Pericardium fibroblast (primary cell): ENCODE measurements around the gene HSPA1L. TPM values are rescaled to one million over a fixed set of nuclear protein-coding genes. Genes with fewer than 3 reads are reported as not detected.

ENCODE experiments used
- total RNA-seq: library from RNA; depleted of rRNA; stranded (reverse); fragments of >200 nt; gene quantifications from 2 replicates; pipeline ENCODE4 v1.2.3, GENCODE V29; 2015

Gene HSPA1L
- 0.12 and 0.34 TPM in 2 replicates for total RNA-seq

DNA sequence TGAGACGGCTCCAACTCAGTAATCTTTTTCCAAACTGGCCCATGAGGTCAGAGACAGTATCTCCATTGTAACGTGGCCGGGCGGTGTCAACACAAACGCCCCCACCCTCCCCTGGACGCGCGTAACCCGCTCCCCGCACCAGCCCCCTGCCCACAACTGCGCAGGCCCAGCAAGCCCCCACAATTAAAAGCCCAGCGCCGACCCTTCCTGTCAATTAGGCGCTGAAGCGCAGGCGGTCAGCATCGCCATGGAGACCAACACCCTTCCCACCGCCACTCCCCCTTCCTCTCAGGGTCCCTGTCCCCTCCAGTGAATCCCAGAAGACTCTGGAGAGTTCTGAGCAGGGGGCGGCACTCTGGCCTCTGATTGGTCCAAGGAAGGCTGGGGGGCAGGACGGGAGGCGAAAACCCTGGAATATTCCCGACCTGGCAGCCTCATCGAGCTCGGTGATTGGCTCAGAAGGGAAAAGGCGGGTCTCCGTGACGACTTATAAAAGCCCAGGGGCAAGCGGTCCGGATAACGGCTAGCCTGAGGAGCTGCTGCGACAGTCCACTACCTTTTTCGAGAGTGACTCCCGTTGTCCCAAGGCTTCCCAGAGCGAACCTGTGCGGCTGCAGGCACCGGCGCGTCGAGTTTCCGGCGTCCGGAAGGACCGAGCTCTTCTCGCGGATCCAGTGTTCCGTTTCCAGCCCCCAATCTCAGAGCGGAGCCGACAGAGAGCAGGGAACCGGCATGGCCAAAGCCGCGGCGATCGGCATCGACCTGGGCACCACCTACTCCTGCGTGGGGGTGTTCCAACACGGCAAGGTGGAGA lies at the start of gene HSPA1L, which contains the start of gene HSPA1A:
HSPA1L (minus strand) TSS at position 259 of the 814 bp plus-strand sequence. CDS start 3,311 bp downstream, outside the sequence.
HSPA1A (plus strand) TSS at position 519 of the 814 bp plus-strand sequence; CDS start at position 733, 214 bp downstream.

DNA sequence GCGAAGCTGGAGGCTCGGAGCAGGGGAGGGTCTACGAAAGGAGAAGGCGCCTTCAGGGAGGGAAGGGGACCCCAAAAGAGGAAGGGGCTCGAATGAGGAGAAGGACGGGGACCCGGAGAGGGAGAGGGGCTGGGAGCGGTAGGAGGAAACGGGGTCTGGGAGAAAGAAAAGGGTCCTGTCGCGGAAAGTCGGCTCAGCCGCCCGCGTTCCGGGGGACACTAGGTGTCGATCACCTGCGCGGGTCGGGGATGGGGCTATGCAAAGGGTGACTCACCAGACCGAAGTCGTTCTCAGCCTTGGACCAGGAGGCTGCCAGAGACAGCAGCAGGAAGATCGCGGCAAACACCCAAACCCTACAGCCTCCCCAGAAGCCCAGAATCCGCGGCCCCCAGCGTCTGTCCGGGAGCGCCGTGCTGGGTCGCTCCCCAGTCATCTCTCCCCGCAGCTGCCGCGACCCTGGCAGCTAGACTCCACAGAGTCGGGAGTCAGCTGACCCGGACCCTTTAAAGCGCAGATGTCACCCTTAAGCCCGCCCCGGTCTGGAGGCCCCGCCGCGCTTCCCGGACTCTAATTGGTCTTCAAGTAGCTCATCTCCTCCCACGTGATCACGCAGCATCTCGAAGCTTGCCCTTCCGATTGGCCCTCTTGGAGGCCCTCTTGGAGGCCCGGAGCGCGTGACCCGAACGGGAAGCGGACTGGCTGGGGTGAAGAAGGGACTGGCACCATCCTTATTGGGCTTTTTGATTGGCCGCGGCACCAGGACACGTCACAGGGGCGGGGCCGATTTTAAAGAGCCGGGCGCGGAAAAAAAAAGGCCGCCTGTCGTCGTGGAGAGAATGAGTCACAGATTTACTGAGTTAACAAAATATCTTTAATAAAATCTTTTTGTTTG lies 47.5 kb upstream of the HSPA1L start, which contains the start of gene NEU1:
NEU1 (minus strand) TSS at position 478 of the 892 bp plus-strand sequence; CDS start at position 433, 45 bp downstream.

DNA sequence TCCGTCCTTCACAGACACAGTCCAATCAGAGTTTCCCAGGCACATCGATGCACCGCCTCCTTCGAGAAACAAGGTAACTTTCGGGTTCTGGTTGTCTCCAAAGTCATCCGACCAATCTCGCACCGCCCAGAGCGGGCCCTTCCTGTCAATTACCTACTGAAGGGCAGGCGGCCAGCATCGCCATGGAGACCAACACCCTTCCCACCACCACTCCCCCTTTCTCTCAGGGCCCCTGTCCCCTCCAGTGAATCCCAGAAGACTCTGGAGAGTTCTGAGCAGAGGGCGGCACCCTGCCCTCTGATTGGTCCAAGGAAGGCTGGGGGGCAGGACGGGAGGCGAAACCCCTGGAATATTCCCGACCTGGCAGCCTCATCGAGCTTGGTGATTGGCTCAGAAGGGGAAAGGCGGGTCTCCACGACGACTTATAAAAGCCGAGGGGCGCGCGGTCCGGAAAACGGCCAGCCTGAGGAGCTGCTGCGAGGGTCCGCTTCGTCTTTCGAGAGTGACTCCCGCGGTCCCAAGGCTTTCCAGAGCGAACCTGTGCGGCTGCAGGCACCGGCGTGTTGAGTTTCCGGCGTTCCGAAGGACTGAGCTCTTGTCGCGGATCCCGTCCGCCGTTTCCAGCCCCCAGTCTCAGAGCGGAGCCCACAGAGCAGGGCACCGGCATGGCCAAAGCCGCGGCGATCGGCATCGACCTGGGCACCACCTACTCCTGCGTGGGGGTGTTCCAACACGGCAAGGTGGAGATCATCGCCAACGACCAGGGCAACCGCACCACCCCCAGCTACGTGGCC lies 12.4 kb upstream of the HSPA1L start, which contains the start of gene HSPA1B:
HSPA1B (plus strand) TSS at position 453 of the 794 bp plus-strand sequence; CDS start at position 666, 213 bp downstream.

DNA sequence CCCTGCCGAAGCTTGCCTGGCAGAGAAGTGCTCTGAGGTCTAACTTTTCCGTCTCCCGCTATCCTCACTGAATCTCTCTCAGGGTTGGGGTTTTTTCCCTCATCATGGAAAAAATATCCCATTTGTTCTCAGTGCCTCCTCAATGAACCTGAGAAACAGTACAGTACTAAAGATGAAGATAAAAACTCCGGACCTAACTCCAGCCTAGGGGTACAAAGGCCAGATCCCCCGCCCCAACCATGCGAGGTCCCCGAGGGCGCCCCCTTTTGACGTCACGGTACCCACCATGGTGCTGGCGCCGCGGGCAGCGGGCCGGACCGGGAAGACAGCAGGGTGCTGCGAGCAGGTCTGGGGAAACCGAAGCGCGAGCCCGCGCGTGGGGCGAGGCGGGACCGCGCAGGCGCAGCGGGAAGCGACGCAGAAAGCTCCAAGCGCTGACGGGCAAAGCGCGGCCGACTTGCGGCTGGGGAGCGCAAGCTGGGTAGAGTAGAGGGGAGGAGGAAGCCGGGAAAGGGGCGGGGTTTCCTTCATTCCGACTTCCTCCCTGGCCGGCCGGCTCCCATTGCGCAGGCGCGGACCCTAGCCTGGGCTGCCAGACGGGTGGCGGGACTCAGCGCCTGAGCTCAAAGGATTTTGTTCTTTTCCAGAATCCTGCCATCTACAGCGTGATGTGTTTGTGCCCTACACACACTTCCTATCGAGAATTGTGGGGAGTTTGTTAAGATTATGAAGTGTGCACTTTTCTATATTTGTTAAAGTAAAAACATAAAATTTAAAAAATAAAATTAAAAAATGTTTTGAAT lies 8.4 kb downstream of the HSPA1L start, which contains the start of gene LSM2:
LSM2 (minus strand) TSS at position 497 of the 803 bp plus-strand sequence; CDS start at position 288, 209 bp downstream.

DNA sequence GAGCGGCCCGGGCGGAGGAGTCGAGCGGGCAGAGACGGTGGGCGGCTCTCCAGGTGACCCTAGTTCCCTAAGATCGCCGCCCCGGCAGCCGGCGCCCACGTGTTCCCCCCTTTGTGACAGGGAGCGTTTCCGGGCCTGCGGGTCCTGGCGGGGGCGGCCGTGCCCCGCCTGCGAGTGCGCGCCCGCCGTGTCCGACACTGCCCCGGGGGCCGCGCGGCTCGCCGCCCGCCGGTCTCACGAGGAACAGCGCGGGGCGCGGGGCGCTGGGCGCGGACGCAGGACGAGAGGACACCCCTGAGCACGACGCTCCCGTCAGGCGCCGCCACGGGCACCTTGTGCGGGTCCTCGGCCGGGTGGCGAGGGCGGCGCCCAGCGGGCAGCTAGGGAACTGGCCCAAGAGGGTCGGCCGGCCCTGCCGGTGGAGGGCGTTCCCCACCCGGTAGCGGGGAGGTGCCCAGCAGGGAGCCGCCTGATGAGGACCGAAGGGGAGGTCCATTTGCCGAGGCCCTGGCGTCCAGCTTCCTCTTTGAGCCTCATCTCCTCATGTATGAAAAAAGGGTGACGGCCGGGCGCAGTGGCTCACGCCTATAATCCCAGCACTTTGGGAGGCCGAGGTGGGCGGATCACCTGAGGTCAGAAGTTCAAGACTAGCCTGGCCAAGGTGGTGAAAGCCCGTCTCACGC lies 19.3 kb downstream of the HSPA1L start, which contains the start of gene VARS1:
VARS1 (minus strand) TSS at position 137 of the 683 bp plus-strand sequence. CDS start 535 bp downstream, outside the sequence.

DNA sequence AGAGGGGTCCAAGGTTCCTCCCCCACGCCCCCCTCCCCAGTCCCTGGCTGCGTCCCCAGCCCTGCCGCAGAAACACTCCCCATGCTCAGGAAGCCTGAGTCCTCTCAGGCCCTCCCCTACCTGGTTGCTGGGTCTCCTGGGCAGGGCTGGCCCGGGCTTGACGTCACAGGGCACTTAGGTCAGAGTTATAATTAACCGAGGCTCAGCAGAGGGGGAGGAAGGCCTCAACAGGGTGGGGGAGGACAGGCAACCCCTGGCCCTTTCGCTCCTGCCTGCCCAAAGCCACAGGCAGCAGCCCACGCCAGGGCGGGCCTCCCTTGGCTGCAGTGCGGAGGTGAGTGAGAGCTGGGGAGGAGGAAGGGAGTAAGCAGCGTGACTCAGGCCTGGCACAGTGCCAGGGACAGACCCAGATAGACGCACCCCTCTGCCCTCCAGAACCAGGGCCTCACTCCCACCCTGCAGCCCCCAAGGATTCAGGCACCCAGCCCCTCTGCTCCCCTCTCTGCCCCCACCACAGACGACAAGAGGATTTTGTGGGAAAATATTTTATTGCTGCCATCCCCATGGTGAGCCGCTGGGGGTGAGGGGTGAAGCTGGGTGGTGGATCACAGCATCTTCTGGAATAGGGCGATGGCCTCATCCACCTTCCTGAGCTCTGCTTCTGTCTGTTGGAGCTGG lies 38.0 kb downstream of the HSPA1L start, which contains the start of gene VWA7:
VWA7 (minus strand) TSS at position 340 of the 678 bp plus-strand sequence. CDS start 549 bp downstream, outside the sequence.

DNA sequence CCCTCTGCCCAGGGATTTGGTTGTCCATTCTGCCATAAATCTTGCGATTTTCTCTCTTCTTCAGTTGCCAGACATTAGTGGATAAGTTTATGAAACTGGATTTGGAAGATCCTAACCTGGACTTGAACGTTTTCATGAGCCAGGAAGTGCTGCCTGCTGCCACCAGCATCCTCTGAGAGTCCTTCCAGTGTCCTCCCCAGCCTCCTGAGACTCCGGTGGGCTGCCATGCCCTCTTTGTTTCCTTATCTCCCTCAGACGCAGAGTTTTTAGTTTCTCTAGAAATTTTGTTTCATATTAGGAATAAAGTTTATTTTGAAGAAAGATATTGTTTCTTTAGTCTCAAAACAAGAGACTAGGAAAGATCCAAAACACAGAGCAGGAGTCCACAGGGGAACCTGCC lies 52.7 kb downstream of the HSPA1L start, which contains the start of gene SAPCD1:
SAPCD1 (plus strand) TSS at position 301 of the 400 bp plus-strand sequence. CDS start 399 bp downstream, outside the sequence.

Other genes with a start within 250 kb of the HSPA1L start
- gene LTA, start 243.0 kb downstream of the HSPA1L start, total RNA-seq = not detected in 2 replicates
- not detected in 2 replicates for gene TNF, start 239.7 kb downstream of the HSPA1L start, total RNA-seq
- 0.17 TPM in 1 of 2 replicates, not detected in the other for gene LTB, start 232.9 kb downstream of the HSPA1L start, total RNA-seq
- not detected in 2 replicates for gene LST1, start 229.0 kb downstream of the HSPA1L start, total RNA-seq
- not detected in 2 replicates for gene NCR3, start 222.3 kb downstream of the HSPA1L start, total RNA-seq
- gene AIF1, start 200.0 kb downstream of the HSPA1L start, total RNA-seq = 1.4 TPM in 1 of 2 replicates, not detected in the other
- gene PRRC2A, start 194.6 kb downstream of the HSPA1L start, total RNA-seq = 71.2 and 71.5 TPM in 2 replicates
- 164 and 183 TPM in 2 replicates for gene BAG6, start 162.6 kb downstream of the HSPA1L start, total RNA-seq
- gene APOM, start 159.4 kb downstream of the HSPA1L start, total RNA-seq = 0.51 and 3.2 TPM in 2 replicates
- 14.3 and 14.8 TPM in 2 replicates for gene C6orf47, start 154.5 kb downstream of the HSPA1L start, total RNA-seq
- gene GPANK1, start 150.3 kb downstream of the HSPA1L start, total RNA-seq = 13.4 and 15.3 TPM in 2 replicates
- gene CSNK2B, start 149.2 kb downstream of the HSPA1L start, total RNA-seq = 205 and 210 TPM in 2 replicates
- gene LY6G5B, start 145.3 kb downstream of the HSPA1L start, total RNA-seq = 1.0 and 1.2 TPM in 2 replicates
- gene LY6G5C, start 134.2 kb downstream of the HSPA1L start, total RNA-seq = 0.43 TPM in 1 of 2 replicates, not detected in the other
- gene ABHD16A, start 112.0 kb downstream of the HSPA1L start, total RNA-seq = 25.7 and 29.2 TPM in 2 replicates
- not detected in 2 replicates for gene LY6G6F, start 108.4 kb downstream of the HSPA1L start, total RNA-seq
- gene LY6G6D, start 99.9 kb downstream of the HSPA1L start, total RNA-seq = not detected in 2 replicates
- not detected in 2 replicates for gene LY6G6C, start 93.5 kb downstream of the HSPA1L start, total RNA-seq
- not detected in 2 replicates for gene MPIG6B, start 91.9 kb downstream of the HSPA1L start, total RNA-seq
- 70.2 and 88.5 TPM in 2 replicates for gene DDAH2, start 86.0 kb downstream of the HSPA1L start, total RNA-seq
- 266 and 364 TPM in 2 replicates for gene CLIC1, start 78.8 kb downstream of the HSPA1L start, total RNA-seq
- 4.2 and 4.7 TPM in 2 replicates for gene MSH5, start 75.3 kb downstream of the HSPA1L start, total RNA-seq
- 1.2 and 2.8 TPM in 2 replicates for gene SAPCD1, start 52.6 kb downstream of the HSPA1L start, total RNA-seq
- not detected in 2 replicates for gene VWA7, start 38.0 kb downstream of the HSPA1L start, total RNA-seq
- 44.9 and 47.3 TPM in 2 replicates for gene VARS1, start 19.5 kb downstream of the HSPA1L start, total RNA-seq
- gene LSM2, start 8.3 kb downstream of the HSPA1L start, total RNA-seq = 40.0 and 71.4 TPM in 2 replicates
- gene HSPA1A, start 260 bp upstream of the HSPA1L start, total RNA-seq = 62.6 and 74.3 TPM in 2 replicates
- 94.5 and 110 TPM in 2 replicates for gene HSPA1B, start 12.5 kb upstream of the HSPA1L start, total RNA-seq
- 55.6 and 65.6 TPM in 2 replicates for gene NEU1, start 47.5 kb upstream of the HSPA1L start, total RNA-seq
- 0.51 TPM in 1 of 2 replicates, not detected in the other for gene SLC44A4, start 63.7 kb upstream of the HSPA1L start, total RNA-seq
- 32.1 and 55.8 TPM in 2 replicates for gene EHMT2, start 82.4 kb upstream of the HSPA1L start, total RNA-seq
- 2.6 and 4.9 TPM in 2 replicates for gene ZBTB12, start 86.8 kb upstream of the HSPA1L start, total RNA-seq
- 1.2 and 9.6 TPM in 2 replicates for gene C2, start 112.4 kb upstream of the HSPA1L start, total RNA-seq
- 11.4 and 11.6 TPM in 2 replicates for gene CFB, start 130.8 kb upstream of the HSPA1L start, total RNA-seq
- gene NELFE, start 143.7 kb upstream of the HSPA1L start, total RNA-seq = 73.6 and 83.6 TPM in 2 replicates
- 34.1 and 37.6 TPM in 2 replicates for gene SKIC2, start 143.9 kb upstream of the HSPA1L start, total RNA-seq
- 13.5 and 15.4 TPM in 2 replicates for gene DXO, start 156.9 kb upstream of the HSPA1L start, total RNA-seq
- 6.9 and 30.7 TPM in 2 replicates for gene C4A, start 166.8 kb upstream of the HSPA1L start, total RNA-seq
- 14.6 and 48.8 TPM in 2 replicates for gene C4B, start 199.5 kb upstream of the HSPA1L start, total RNA-seq
- 0.23 and 1.3 TPM in 2 replicates for gene CYP21A2, start 223.1 kb upstream of the HSPA1L start, total RNA-seq